ENCODE results near the gene ABHD12.
"Not testable (repeated sequence)": the region's sequence is repeated elsewhere in the genome, so short reads cannot be mapped to it uniquely, and the experiment has no call there.

ABHD12 gene

DNA sequence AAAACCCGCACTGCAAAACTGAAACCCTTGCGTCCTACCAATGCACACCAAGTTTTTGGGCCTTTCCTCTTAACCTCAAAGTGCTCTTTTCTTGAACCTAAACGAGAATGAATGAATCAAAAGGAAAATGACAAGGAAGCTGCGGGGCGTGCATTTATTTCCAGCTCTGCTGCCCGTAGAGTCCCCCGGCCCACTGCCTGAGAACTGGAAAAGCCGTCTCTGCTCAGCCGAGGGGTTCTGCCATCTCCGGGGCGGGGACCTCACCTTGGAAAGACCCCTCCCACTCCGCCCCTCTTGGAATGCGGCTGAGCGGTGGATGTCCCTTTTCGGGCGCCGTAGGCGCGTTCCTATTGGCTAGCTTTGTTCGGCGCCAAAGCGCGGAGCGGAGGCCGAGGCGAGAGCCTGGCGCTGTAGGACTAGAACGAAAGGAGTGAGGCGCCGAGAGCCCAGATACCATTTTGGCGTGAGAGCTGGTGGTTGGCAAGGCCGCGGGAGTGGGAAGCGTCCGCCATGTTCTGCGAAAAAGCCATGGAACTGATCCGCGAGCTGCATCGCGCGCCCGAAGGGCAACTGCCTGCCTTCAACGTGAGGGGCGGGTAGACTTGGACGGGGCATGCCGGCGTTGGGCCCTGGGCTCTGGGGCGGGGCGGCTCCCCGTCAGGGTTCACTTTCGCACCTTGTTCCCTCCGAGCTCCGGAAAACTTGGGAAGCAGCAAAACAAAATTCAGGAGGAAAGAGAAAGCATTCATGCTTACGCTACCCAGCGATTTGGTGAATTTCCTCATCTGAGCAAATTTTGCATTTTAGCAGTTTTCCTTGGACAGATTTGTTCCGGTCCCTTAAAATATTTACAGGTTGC lies 16.9 kb upstream of the ABHD12 start, which contains the start of gene GINS1:
Gene GINS1, plus strand, starts transcription at position 363 of the 859 bp plus-strand sequence. Its CDS starts 148 bp downstream, at position 511.
- peak; percentile 86 for DNase-seq (ENCODE audit: insufficient read length, low spot score)
- peak; percentile 89 for FAIRE-seq
- peak; percentile 85 for TF ChIP-seq POLR2A (IDR thresholded peaks at IDR 0.05; ENCODE audit: low read depth, low read length)
- peak; percentile 25 for TF ChIP-seq TAF1 (IDR thresholded peaks at IDR 0.05; ENCODE audit: low read depth, low read length)
- no peak for TF ChIP-seq PAX5 (IDR thresholded peaks at IDR 0.05; ENCODE audit: insufficient read depth, low read length, severe bottlenecking)
- peak; percentile 81 for TF ChIP-seq POLR2AphosphoS5 (IDR thresholded peaks at IDR 0.05; ENCODE audit: low read depth, low read length)
- TF ChIP-seq SPI1 (IDR thresholded peaks at IDR 0.05; ENCODE audit: low read depth, low read length): no peak
- TF ChIP-seq POU2F2 (IDR thresholded peaks at IDR 0.05; ENCODE audit: low read depth, low read length): peak; percentile 37; the same call in 1 of the 2 replicates

DNA sequence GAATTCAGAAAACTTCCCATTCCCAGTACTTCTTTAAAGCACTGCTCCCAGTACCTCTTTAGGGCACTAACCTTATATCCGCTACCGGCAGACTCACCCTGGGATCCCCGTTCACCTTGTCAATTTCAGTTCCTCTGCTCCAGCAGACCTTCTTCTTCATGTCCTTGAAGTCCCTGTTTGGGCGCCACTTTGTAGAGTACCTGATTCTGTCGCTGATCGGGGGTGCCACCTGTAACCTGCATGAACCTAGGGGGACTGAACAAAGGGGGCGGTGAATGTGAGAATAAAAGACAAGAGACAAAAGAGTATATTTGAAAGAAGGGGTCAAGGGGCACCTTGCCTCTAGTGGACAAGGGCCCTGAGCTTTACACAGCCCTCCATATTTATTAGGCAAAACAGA lies 11.9 kb upstream of the ABHD12 start:
- FAIRE-seq (no peak), DNase-seq (ENCODE audit: insufficient read length, low spot score) (no peak)
- no peak for TF ChIP-seq TAF1 (IDR thresholded peaks at IDR 0.05; ENCODE audit: low read depth, low read length)
- no peak for TF ChIP-seq POU2F2 (IDR thresholded peaks at IDR 0.05; ENCODE audit: low read depth, low read length)

DNA sequence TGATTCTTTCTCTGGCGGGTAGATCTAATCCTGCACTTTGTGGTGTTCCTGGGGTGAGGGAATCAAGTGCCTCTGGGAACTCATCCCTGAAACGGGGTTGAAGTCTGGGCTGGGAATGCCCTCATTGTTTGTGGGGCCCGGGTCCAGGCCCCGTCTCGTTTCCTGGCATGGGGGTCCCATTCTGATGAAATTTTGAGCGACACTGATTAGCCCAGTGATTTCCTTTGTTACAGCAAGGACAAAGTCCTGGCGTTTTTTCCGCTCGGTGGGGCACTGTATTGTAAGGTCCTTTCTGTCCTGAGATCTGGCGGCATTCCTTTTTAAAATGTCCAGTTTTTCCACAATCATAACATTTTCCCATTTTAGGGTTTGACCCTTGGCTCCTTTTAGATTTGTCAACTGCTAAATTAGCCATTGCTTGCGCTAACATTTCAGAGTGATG lies 9.7 kb upstream of the ABHD12 start:
- FAIRE-seq; DNase-seq (ENCODE audit: insufficient read length, low spot score): not testable (repeated sequence)

DNA sequence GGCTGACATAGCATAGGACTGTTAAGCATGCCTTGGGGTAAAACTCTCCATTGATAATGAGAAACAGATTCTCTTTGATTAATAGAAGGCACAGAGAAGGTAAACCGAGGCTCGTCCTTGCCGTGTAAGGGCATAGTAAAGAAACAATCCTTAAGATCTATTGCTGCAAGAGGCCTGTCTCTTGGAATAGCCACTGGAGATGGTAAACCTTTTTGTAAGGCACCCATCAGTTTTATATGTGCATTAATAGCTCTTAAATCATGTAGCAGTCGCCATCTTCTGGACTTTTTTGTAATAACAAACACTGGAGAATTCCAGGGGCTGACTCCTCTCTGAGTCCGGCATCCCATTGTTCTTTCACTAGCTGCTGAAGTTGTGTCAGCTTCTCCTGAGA lies 8.4 kb upstream of the ABHD12 start:
- DNase-seq (ENCODE audit: insufficient read length, low spot score) (no peak), FAIRE-seq (no peak)
- TF ChIP-seq POLR2A (IDR thresholded peaks at IDR 0.05; ENCODE audit: low read depth, low read length): no peak

DNA sequence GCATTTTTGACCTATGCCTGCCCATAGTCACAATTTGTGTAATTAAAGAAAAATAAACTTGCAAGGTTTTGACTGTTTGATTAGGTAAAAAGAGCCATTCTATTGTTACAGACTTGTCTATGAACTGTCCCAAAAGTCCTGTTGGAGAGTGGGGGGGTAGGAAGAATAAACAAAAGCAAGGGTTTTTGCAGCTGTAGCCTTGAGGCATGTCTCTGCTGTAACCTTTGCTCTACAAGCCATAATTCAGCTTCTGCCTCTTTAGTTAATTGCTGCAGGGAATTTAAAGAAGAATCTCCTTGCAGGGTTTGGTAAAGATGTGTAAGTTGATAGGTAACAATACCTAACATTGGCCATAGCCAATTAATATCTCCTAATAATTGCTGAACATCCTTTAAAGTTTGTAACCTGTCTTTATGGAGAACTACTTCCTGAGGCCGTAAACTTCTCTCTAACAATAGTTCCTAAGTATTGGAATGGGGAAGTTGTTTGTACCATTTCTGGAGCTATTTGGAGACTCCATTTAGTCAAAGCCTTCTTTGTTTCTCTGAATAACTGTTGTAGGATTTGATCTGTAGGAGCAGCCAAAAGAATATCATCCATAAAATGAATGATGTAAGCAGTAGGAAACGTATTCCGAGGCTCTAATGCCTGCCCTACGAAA lies 7.9 kb upstream of the ABHD12 start:
- FAIRE-seq (no peak), DNase-seq (ENCODE audit: insufficient read length, low spot score) (no peak)
- TF ChIP-seq POLR2AphosphoS5 (IDR thresholded peaks at IDR 0.05; ENCODE audit: low read depth, low read length) (no peak), SPI1 (IDR thresholded peaks at IDR 0.05; ENCODE audit: low read depth, low read length) (no peak), POU2F2 (IDR thresholded peaks at IDR 0.05; ENCODE audit: low read depth, low read length) (no peak), POLR2A (IDR thresholded peaks at IDR 0.05; ENCODE audit: low read depth, low read length) (no peak), PAX5 (IDR thresholded peaks at IDR 0.05; ENCODE audit: insufficient read depth, low read length, severe bottlenecking) (no peak), TAF1 (IDR thresholded peaks at IDR 0.05; ENCODE audit: low read depth, low read length) (no peak)

DNA sequence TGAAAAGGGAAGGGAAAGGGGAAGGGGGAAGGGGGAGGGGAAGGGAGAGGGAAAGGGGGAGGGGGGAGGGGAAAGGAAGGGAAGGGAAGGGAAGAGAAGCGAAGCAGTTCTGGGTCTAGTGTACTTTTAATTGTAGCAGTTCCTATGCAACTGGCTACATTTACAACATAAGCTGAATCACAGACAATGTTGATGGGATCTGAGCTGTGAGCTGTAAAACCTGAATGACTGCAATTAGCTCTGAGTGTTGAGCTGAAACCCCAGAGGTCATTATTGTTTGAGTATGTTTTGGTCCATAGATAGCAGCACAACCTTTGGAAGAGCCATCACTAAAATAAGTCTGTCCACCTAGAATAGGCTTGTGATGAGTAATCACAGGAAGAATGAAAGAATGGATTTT lies 7.2 kb upstream of the ABHD12 start:
- no peak for DNase-seq (ENCODE audit: insufficient read length, low spot score)
- TF ChIP-seq SPI1 (IDR thresholded peaks at IDR 0.05; ENCODE audit: low read depth, low read length) (no peak), POU2F2 (IDR thresholded peaks at IDR 0.05; ENCODE audit: low read depth, low read length) (no peak), POLR2AphosphoS5 (IDR thresholded peaks at IDR 0.05; ENCODE audit: low read depth, low read length) (no peak), POLR2A (IDR thresholded peaks at IDR 0.05; ENCODE audit: low read depth, low read length) (no peak), PAX5 (IDR thresholded peaks at IDR 0.05; ENCODE audit: insufficient read depth, low read length, severe bottlenecking) (no peak), TAF1 (IDR thresholded peaks at IDR 0.05; ENCODE audit: low read depth, low read length) (no peak)
- FAIRE-seq: no peak

GRCh38 chr20:25397096-25397495 lies 6.5 kb upstream of the ABHD12 start:
- FAIRE-seq: peak; percentile 55
- TF ChIP-seq POLR2AphosphoS5 (IDR thresholded peaks at IDR 0.05; ENCODE audit: low read depth, low read length): no peak
- DNase-seq (ENCODE audit: insufficient read length, low spot score): no peak

- TF ChIP-seq POLR2AphosphoS5 (IDR thresholded peaks at IDR 0.05; ENCODE audit: low read depth, low read length) (no peak), POLR2A (IDR thresholded peaks at IDR 0.05; ENCODE audit: low read depth, low read length) (no peak), TAF1 (IDR thresholded peaks at IDR 0.05; ENCODE audit: low read depth, low read length) (no peak)
- DNase-seq (ENCODE audit: insufficient read length, low spot score) (no peak), FAIRE-seq (no peak)
Measured at GRCh38 chr20:25394996-25395395, 4.4 kb upstream of the ABHD12 start.

DNA sequence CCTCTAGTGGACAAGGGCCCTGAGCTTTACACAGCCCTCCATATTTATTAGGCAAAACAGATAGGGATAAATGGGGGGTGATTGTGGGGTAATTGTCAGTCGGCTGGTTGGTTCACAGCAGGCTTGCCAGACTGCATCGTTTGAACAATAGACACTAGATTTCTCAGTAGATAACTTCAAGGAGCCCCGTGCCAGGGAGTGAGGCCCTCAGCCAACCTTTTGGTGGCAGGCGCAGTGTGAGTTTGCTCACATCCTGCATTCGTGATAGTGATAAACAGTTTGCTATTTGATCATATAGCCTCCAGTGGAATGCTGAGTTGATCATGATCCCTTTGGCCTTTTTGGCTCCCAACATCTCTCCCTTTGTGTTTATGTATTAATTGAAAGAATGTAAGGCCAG lies 3.6 kb upstream of the ABHD12 start:
- no peak for DNase-seq (ENCODE audit: insufficient read length, low spot score)
- TF ChIP-seq POLR2A (IDR thresholded peaks at IDR 0.05; ENCODE audit: low read depth, low read length): no peak
- TF ChIP-seq POU2F2 (IDR thresholded peaks at IDR 0.05; ENCODE audit: low read depth, low read length): no peak
- FAIRE-seq: no peak

- DNase-seq (ENCODE audit: insufficient read length, low spot score): peak; percentile 48
- no peak for FAIRE-seq
- TF ChIP-seq POLR2AphosphoS5 (IDR thresholded peaks at IDR 0.05; ENCODE audit: low read depth, low read length) (no peak), TAF1 (IDR thresholded peaks at IDR 0.05; ENCODE audit: low read depth, low read length) (0 out of 2 replicates have a peak, but pooled peaks have one; percentile 28)
Measured at GRCh38 chr20:25389858-25390537, 637 bp downstream of the ABHD12 start.

All from GM12891 (cell line).